ENCODE results near the gene SLC25A21. TPM values are rescaled to one million over a fixed set of nuclear protein-coding genes. Genes with fewer than 3 reads are reported as not detected.

Gene SLC25A21
- total RNA-seq, 5 donors from 2014 or later (not counting 1 experiment from before 2014, with no cell fraction given), result not detected

- H3K4me3 Mint-ChIP-seq, result no peak overlapping the region
- DNase-seq (no peak), ATAC-seq (replicated peaks in 1 of 4) (no peak)
- H3K27ac Mint-ChIP-seq, result no peak overlapping the region
- POLR2A ChIA-PET, result no interaction called here
- Histone ChIP-seq H3K4me3 (ENCODE audit: control insufficient read depth in 1 of 2, extremely low read depth in 1 of 2, low read length in 1 of 2) (no peak overlapping the region), H3K27ac (ENCODE audit: low read length) (no peak overlapping the region), H3K36me3 (ENCODE audit: control insufficient read depth in 2 of 2, extremely low read depth in 1 of 2, insufficient read depth in 1 of 2, low read length in 1 of 2) (no peaks in the 10 kb centered on the region), H3K4me1 (ENCODE audit: control insufficient read depth in 1 of 2, extremely low read depth in 1 of 2, insufficient read depth in 2 of 2, low read length in 2 of 2) (no peaks in the 10 kb centered on the region), H3K27me3 (replicated peaks in 1 of 2; ENCODE audit: control insufficient read depth in 2 of 2, extremely low read depth in 1 of 2, insufficient read depth in 2 of 2, low read length in 1 of 2) (no peaks in the 10 kb centered on the region), H3K9me3 (no peaks in the 10 kb centered on the region)
- H3K36me3 Mint-ChIP-seq, result no peaks in the 10 kb centered on the region
- H3K4me1 Mint-ChIP-seq, result no peaks in the 10 kb centered on the region
- CTCF ChIA-PET, result no interaction called here
- WGBS (ENCODE audit: insufficient coverage), result no CpG with 5 or more reads among the region's 2 CpGs
- no peaks in the 10 kb centered on the region for H3K27me3 Mint-ChIP-seq
- H3K9me3 Mint-ChIP-seq, result peaks cover 10 to 21% (median 14%) of the 10 kb centered on the region in 3 donors
Observed at GRCh38 chr14:37051153-37051552, 121.3 kb downstream of the SLC25A21 start.

- Histone ChIP-seq H3K9me3 (no peaks in the 10 kb centered on the region), H3K4me1 (ENCODE audit: control insufficient read depth in 1 of 2, extremely low read depth in 1 of 2, insufficient read depth in 2 of 2, low read length in 2 of 2) (no peaks in the 10 kb centered on the region), H3K4me3 (ENCODE audit: control insufficient read depth in 1 of 2, extremely low read depth in 1 of 2, low read length in 1 of 2) (no peak overlapping the region), H3K36me3 (ENCODE audit: control insufficient read depth in 2 of 2, extremely low read depth in 1 of 2, insufficient read depth in 1 of 2, low read length in 1 of 2) (no peaks in the 10 kb centered on the region), H3K27me3 (replicated peaks in 1 of 2; ENCODE audit: control insufficient read depth in 2 of 2, extremely low read depth in 1 of 2, insufficient read depth in 2 of 2, low read length in 1 of 2) (no peaks in the 10 kb centered on the region), H3K27ac (ENCODE audit: low read length) (no peak overlapping the region)
- no peak for ATAC-seq (replicated peaks in 1 of 4)
- Mint-ChIP-seq H3K36me3 (no peaks in the 10 kb centered on the region), H3K4me3 (no peak overlapping the region), H3K27me3 (no peaks in the 10 kb centered on the region), H3K9me3 (peaks cover 0 to 11% (median 8%) of the 10 kb centered on the region in 3 donors), H3K27ac (no peak overlapping the region), H3K4me1 (no peaks in the 10 kb centered on the region)
- POLR2A ChIA-PET, result no interaction called here
- CTCF ChIA-PET, result no interaction called here
- no peak for DNase-seq
Observed at GRCh38 chr14:37048666-37049071, 123.7 kb downstream of the SLC25A21 start.

GRCh38 chr14:37047996-37048395 is 124.4 kb downstream of the SLC25A21 start:
- ATAC-seq (replicated peaks in 1 of 4) (no peak), DNase-seq (no peak)
- peaks cover 0 to 17% (median 8%) of the 10 kb centered on the region in 3 donors for H3K9me3 Mint-ChIP-seq
- H3K27ac Mint-ChIP-seq, result no peak overlapping the region
- H3K4me1 Mint-ChIP-seq, result no peaks in the 10 kb centered on the region
- Histone ChIP-seq H3K4me3 (ENCODE audit: control insufficient read depth in 1 of 2, extremely low read depth in 1 of 2, low read length in 1 of 2) (no peak overlapping the region), H3K9me3 (no peaks in the 10 kb centered on the region), H3K36me3 (ENCODE audit: control insufficient read depth in 2 of 2, extremely low read depth in 1 of 2, insufficient read depth in 1 of 2, low read length in 1 of 2) (no peaks in the 10 kb centered on the region), H3K4me1 (ENCODE audit: control insufficient read depth in 1 of 2, extremely low read depth in 1 of 2, insufficient read depth in 2 of 2, low read length in 2 of 2) (no peaks in the 10 kb centered on the region), H3K27me3 (replicated peaks in 1 of 2; ENCODE audit: control insufficient read depth in 2 of 2, extremely low read depth in 1 of 2, insufficient read depth in 2 of 2, low read length in 1 of 2) (no peaks in the 10 kb centered on the region), H3K27ac (ENCODE audit: low read length) (no peak overlapping the region)
- no peak overlapping the region for H3K4me3 Mint-ChIP-seq
- ChIA-PET POLR2A (no interaction called here), CTCF (no interaction called here)
- H3K27me3 Mint-ChIP-seq, result no peaks in the 10 kb centered on the region
- no peaks in the 10 kb centered on the region for H3K36me3 Mint-ChIP-seq
- WGBS (ENCODE audit: insufficient coverage), result 50% methylated on average over 2 of the region's 4 CpGs

GRCh38 chr14:37047226-37047625 is 125.2 kb downstream of the SLC25A21 start:
- Histone ChIP-seq H3K4me1 (ENCODE audit: control insufficient read depth in 1 of 2, extremely low read depth in 1 of 2, insufficient read depth in 2 of 2, low read length in 2 of 2) (no peaks in the 10 kb centered on the region), H3K4me3 (ENCODE audit: control insufficient read depth in 1 of 2, extremely low read depth in 1 of 2, low read length in 1 of 2) (no peak overlapping the region), H3K27ac (ENCODE audit: low read length) (no peak overlapping the region), H3K9me3 (no peaks in the 10 kb centered on the region), H3K36me3 (ENCODE audit: control insufficient read depth in 2 of 2, extremely low read depth in 1 of 2, insufficient read depth in 1 of 2, low read length in 1 of 2) (no peaks in the 10 kb centered on the region), H3K27me3 (replicated peaks in 1 of 2; ENCODE audit: control insufficient read depth in 2 of 2, extremely low read depth in 1 of 2, insufficient read depth in 2 of 2, low read length in 1 of 2) (no peaks in the 10 kb centered on the region)
- no peaks in the 10 kb centered on the region for H3K36me3 Mint-ChIP-seq
- no peaks in the 10 kb centered on the region for H3K4me1 Mint-ChIP-seq
- H3K4me3 Mint-ChIP-seq, result no peak overlapping the region
- no peak overlapping the region for H3K27ac Mint-ChIP-seq
- peaks cover 0 to 19% (median 9%) of the 10 kb centered on the region in 3 donors for H3K9me3 Mint-ChIP-seq
- ATAC-seq (replicated peaks in 1 of 4), result no peak
- 100% methylated on average over 1 of the region's 4 CpGs for WGBS (ENCODE audit: insufficient coverage)
- POLR2A ChIA-PET, result no interaction called here
- CTCF ChIA-PET, result no interaction called here
- no peak for DNase-seq
- H3K27me3 Mint-ChIP-seq, result no peaks in the 10 kb centered on the region

GRCh38 chr14:37046815-37047214 is 125.6 kb downstream of the SLC25A21 start:
- H3K9me3 ChIP-seq, result no peaks in the 10 kb centered on the region
- H3K4me3 Mint-ChIP-seq, result no peak overlapping the region
- WGBS (ENCODE audit: insufficient coverage), result 100% methylated on average over 1 of the region's 2 CpGs
- no peak overlapping the region for H3K27ac Mint-ChIP-seq
- no peak overlapping the region for H3K27ac ChIP-seq (ENCODE audit: low read length)
- H3K36me3 Mint-ChIP-seq, result no peaks in the 10 kb centered on the region
- no peaks in the 10 kb centered on the region for H3K4me1 ChIP-seq (ENCODE audit: control insufficient read depth in 1 of 2, extremely low read depth in 1 of 2, insufficient read depth in 2 of 2, low read length in 2 of 2)
- H3K36me3 ChIP-seq (ENCODE audit: control insufficient read depth in 2 of 2, extremely low read depth in 1 of 2, insufficient read depth in 1 of 2, low read length in 1 of 2), result no peaks in the 10 kb centered on the region
- no peak for DNase-seq
- H3K4me3 ChIP-seq (ENCODE audit: control insufficient read depth in 1 of 2, extremely low read depth in 1 of 2, low read length in 1 of 2), result no peak overlapping the region
- ChIA-PET POLR2A (no interaction called here), CTCF (interaction anchor here in 1 of 2 donors (0.5 to 0.6 kb wide), 2 partner anchors 112 to 224 kb away, joined by 3 to 5 read pairs; no protein-coding TSS in a partner anchor)
- no peaks in the 10 kb centered on the region for H3K27me3 Mint-ChIP-seq
- H3K4me1 Mint-ChIP-seq, result no peaks in the 10 kb centered on the region
- no peaks in the 10 kb centered on the region for H3K27me3 ChIP-seq (replicated peaks in 1 of 2; ENCODE audit: control insufficient read depth in 2 of 2, extremely low read depth in 1 of 2, insufficient read depth in 2 of 2, low read length in 1 of 2)
- no peak for ATAC-seq (replicated peaks in 1 of 4)
- peaks cover 0 to 19% (median 9%) of the 10 kb centered on the region in 3 donors for H3K9me3 Mint-ChIP-seq

GRCh38 chr14:37045340-37046061 is 126.9 kb downstream of the SLC25A21 start:
- Mint-ChIP-seq H3K27me3 (no peaks in the 10 kb centered on the region), H3K4me1 (no peaks in the 10 kb centered on the region), H3K27ac (no peak overlapping the region), H3K4me3 (no peak overlapping the region), H3K9me3 (peaks cover 0 to 9% (median 4%) of the 10 kb centered on the region in 3 donors), H3K36me3 (no peaks in the 10 kb centered on the region)
- no peaks in the 10 kb centered on the region for H3K27me3 ChIP-seq (replicated peaks in 1 of 2; ENCODE audit: control insufficient read depth in 2 of 2, extremely low read depth in 1 of 2, insufficient read depth in 2 of 2, low read length in 1 of 2)
- ATAC-seq (replicated peaks in 1 of 4) (no peak), DNase-seq (no peak)
- CTCF ChIA-PET, result no interaction called here
- H3K9me3 ChIP-seq, result no peaks in the 10 kb centered on the region
- no peaks in the 10 kb centered on the region for H3K4me1 ChIP-seq (ENCODE audit: control insufficient read depth in 1 of 2, extremely low read depth in 1 of 2, insufficient read depth in 2 of 2, low read length in 2 of 2)
- no peak overlapping the region for H3K4me3 ChIP-seq (ENCODE audit: control insufficient read depth in 1 of 2, extremely low read depth in 1 of 2, low read length in 1 of 2)
- POLR2A ChIA-PET, result no interaction called here
- H3K36me3 ChIP-seq (ENCODE audit: control insufficient read depth in 2 of 2, extremely low read depth in 1 of 2, insufficient read depth in 1 of 2, low read length in 1 of 2), result no peaks in the 10 kb centered on the region
- WGBS (ENCODE audit: insufficient coverage), result 45% methylated on average over 1 of the region's 5 CpGs
- no peak overlapping the region for H3K27ac ChIP-seq (ENCODE audit: low read length)
